Tibial nerve (tissue), 3 donors: ENCODE data around the gene TBC1D7.

Source experiments
- CTCF ChIP-seq, 5 experiments: fragments of 200-600 bp in 3 of 5; fragments of 450-650 bp in 2 of 5; sonication (generic) in 3 of 5; IDR thresholded peaks; one replicate each; pipeline ENCODE4 v1.5.1; 2016 to 2019; ENCODE audit warnings: antibody characterized with exemption in 5 of 5, mild to moderate bottlenecking in 3 of 5, moderate library complexity in 2 of 5
- POLR2A ChIP-seq, 2 donors: fragments of 450-650 bp; IDR thresholded peaks; one replicate each; pipeline ENCODE4 v1.6.1; 2017; ENCODE audit warnings: antibody characterized with exemption in 2 of 2, mild to moderate bottlenecking in 2 of 2, moderate library complexity in 2 of 2

- no peak for TF ChIP-seq CTCF (IDR thresholded peaks at IDR 0.05)
- TF ChIP-seq POLR2A (IDR thresholded peaks at IDR 0.05), result no peak
These were observed 34.1 kb upstream of the TBC1D7 start for GRCh38 chr6:13362412-13362811.
